HFF-Myc (cell line): ENCODE results near the gene ALDOA.

Source experiments
- DNase-seq: peaks from one replicate; pipeline ENCODE4 v3.0.0-alpha.2; 2011; ENCODE audit warnings: low read depth; ENCODE audit errors: extremely low read depth
- H3K4me3 ChIP-seq: replicated peaks from 2 replicates; pipeline ENCODE4 v1.5.1; 2011; ENCODE audit warnings: low read depth, mild to moderate bottlenecking, control low read depth, low read length
- CTCF ChIP-seq: IDR thresholded peaks from 2 replicates; pipeline ENCODE4 v1.5.1; 2012; ENCODE audit warnings: mild to moderate bottlenecking, low read depth, low read length, control low read depth; ENCODE audit errors: missing control alignments

ALDOA gene

GRCh38 chr16:30078744-30079143 lies 13.2 kb downstream of the ALDOA start:
- no peak overlapping the region for H3K4me3 ChIP-seq
- no peak for TF ChIP-seq CTCF
- DNase-seq, result no peak

GRCh38 chr16:30079480-30079879 lies 13.9 kb downstream of the ALDOA start:
- no peak overlapping the region for H3K4me3 ChIP-seq
- TF ChIP-seq CTCF, result no peak
- DNase-seq, result no peak

- no peak overlapping the region for H3K4me3 ChIP-seq
- DNase-seq, result no peak
- TF ChIP-seq CTCF, result peak; percentile 12
Measured at GRCh38 chr16:30082545-30083090, 17.1 kb downstream of the ALDOA start.

- H3K4me3 ChIP-seq, result no peak overlapping the region
- TF ChIP-seq CTCF, result no peak
Measured at GRCh38 chr16:30083216-30084055, 17.9 kb downstream of the ALDOA start.

GRCh38 chr16:30084096-30084815 lies 18.7 kb downstream of the ALDOA start:
- DNase-seq, result no peak
- no peak overlapping the region for H3K4me3 ChIP-seq
- TF ChIP-seq CTCF, result no peak

More at GRCh38 chr16:30083216-30084055, 17.9 kb downstream of the ALDOA start:
- no peak for DNase-seq

GRCh38 chr16:30084816-30085159 lies 19.2 kb downstream of the ALDOA start:
- DNase-seq, result no peak
- TF ChIP-seq CTCF, result no peak
- no peak overlapping the region for H3K4me3 ChIP-seq
